ENCODE data around the gene MRFAP1L1.
"Not testable (repeated sequence)": the region's sequence is repeated elsewhere in the genome, so short reads cannot be mapped to it uniquely, and the experiment has no call there.

Gene MRFAP1L1

DNA sequence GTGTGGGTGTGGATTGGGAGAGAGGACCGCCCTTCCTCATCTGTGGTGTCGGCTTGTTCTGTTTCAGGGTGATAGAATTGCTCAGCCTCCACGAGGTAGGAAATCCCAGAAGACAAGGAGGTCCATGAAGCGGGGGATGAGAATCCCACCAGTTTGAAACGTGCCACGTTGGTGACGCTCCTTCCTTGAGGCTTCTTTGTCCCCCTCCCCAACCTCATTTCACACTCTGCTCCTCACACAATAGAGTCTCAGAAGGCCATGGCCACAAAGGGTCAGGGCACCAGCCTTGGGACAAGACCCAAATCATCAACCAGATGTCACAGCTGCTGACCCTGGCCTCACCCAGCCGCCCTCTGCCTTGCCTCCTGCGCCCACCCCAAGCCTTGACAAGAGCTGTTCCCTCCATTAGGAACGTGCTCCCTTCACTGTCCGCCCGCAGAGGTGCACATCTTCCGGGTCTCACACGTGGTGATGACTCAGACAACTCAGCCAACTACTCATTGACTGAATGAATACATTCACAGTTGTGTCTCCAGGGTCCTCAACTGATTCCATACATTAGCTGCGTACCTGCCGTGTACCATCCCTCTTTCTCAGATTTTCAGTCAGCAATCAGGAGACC, 24.6 kb upstream of the MRFAP1L1 start:
- DNase-seq (ENCODE audit: low spot score) = no peak

- DNase-seq (ENCODE audit: low spot score) = no peak
Measured at GRCh38 chr4:6733358-6734164, 23.9 kb upstream of the MRFAP1L1 start.

GRCh38 chr4:6732441-6733357, 23.0 kb upstream of the MRFAP1L1 start:
- DNase-seq (ENCODE audit: low spot score) = no peak

GRCh38 chr4:6731780-6732179, 22.1 kb upstream of the MRFAP1L1 start:
- no peak for DNase-seq (ENCODE audit: low spot score)

- no peak for DNase-seq (ENCODE audit: low spot score)
Measured at GRCh38 chr4:6731318-6731675, 21.6 kb upstream of the MRFAP1L1 start.

GRCh38 chr4:6730603-6731317, 21.1 kb upstream of the MRFAP1L1 start:
- no peak for DNase-seq (ENCODE audit: low spot score)

- DNase-seq (ENCODE audit: low spot score) = no peak
Measured at GRCh38 chr4:6728320-6729029, 18.8 kb upstream of the MRFAP1L1 start.

GRCh38 chr4:6727943-6728250, 18.2 kb upstream of the MRFAP1L1 start:
- DNase-seq (ENCODE audit: low spot score) = no peak

- DNase-seq (ENCODE audit: low spot score) = no peak
Measured at GRCh38 chr4:6727081-6727942, 17.6 kb upstream of the MRFAP1L1 start.

- DNase-seq (ENCODE audit: low spot score) = not testable (repeated sequence)
Measured at GRCh38 chr4:6725427-6725961, 15.8 kb upstream of the MRFAP1L1 start.

DNA sequence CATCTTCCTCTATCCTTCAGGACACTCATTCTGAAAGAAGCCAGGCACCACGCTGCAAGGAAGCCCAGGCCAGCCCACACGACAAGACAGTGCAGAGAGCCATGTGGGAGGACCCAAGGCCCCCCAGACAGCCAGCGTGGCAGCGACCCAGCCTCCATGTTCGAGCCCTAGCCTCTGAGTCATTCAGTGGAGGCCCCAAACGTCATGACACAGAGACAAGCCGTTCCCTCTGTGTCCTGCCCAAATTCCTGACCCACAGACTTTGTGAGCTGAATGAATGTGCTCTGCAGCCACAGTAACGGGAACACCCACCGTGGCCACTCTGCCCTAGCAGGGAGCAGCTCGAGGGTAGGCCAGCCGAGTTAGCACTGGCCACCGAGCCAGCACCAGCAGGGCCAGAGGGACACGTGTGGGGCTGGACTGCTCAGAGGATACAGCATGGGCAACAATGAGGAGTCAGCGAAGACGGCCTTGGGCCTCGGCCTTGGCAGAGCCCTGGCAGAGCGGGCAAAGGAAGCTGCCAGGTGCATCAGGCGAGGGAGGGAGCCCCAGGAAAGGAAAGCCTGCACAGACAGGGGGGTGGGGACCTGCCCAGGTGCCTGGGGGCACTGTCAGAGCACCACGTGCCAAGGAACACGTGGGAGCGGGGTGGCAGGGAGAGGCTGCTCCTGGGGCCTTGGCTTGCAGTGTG, 14.9 kb upstream of the MRFAP1L1 start:
- no peak for DNase-seq (ENCODE audit: low spot score)

GRCh38 chr4:6723851-6724250, 14.2 kb upstream of the MRFAP1L1 start:
- DNase-seq (ENCODE audit: low spot score) = no peak

GRCh38 chr4:6722891-6723290, 13.2 kb upstream of the MRFAP1L1 start:
- DNase-seq (ENCODE audit: low spot score) = no peak

- DNase-seq (ENCODE audit: low spot score) = no peak
Measured at GRCh38 chr4:6721121-6721520, 11.5 kb upstream of the MRFAP1L1 start.

DNA sequence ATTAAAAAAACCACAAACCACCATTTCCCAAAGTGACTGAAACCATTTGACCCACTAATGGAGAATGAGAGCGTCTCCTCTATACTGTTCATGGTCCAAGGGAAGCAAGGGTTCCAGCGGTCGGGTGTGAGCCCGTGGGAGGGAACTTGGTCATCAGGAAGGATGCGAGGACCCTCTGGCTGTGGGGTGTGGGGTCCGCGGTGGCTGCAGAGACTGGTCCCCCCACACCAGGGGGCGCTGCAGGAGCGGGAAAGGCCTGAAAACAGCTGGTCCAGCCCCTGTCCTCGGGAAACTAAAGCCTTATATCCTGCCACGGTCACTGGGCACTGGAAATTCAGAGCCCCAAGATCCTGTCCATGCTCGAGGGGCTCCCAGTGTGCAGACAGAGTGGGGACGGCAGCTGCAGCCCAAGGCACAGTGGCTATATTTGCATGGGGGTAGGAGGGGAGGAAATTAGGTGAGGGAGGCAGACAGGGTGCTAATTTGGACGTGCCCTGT, 10.6 kb upstream of the MRFAP1L1 start:
- peak; percentile 75 for DNase-seq (ENCODE audit: low spot score)

- DNase-seq (ENCODE audit: low spot score) = no peak
Measured at GRCh38 chr4:6719611-6720179, 10.0 kb upstream of the MRFAP1L1 start.

DNA sequence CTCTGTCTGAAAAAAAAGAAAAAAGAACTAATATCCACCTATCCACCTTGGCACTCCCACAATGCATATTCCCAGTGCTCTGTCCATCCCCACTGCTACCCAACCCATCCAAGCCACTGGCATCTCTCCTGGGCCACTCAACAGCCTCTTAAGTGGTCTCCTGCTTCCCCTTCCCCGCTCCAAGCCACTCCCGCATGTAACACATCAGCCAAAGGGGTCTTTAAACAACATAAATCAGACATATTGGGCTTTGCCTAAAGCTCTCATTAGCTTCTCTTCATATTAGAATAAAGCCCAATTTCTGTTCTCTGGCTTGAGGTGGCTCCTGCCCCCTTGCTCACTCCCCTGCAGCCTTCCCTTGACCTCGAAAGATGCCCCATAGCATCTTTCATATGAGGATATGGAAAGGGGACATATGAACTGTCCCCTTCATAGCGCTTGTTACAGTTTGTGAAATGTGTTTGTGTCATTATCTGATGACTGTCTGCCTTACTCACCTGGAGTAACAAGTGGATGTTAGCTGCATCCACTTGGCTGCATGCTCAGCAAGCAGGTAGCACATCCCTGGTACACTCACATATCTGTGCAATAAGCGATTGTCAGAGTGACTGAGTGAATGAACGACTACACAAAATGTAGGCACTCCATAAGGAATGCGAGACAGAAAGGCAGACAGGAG, 9.4 kb upstream of the MRFAP1L1 start:
- no peak for DNase-seq (ENCODE audit: low spot score)

- DNase-seq (ENCODE audit: low spot score) = no peak
Measured at GRCh38 chr4:6716958-6717655, 7.4 kb upstream of the MRFAP1L1 start.

Measured in CD4-positive, alpha-beta T cell treated with Interleukin-6 at 100 ng/mL for 8 hours (primary cell).